Nephron progenitor cell (in vitro differentiated cells): Measurements from ENCODE around the gene DHRS7.

ENCODE experiments used
- DNase-seq: peaks from one replicate; pipeline ENCODE4 v3.0.0; 2021
- H3K27ac Mint-ChIP-seq: 2 replicates; pipeline ENCODE4 v1.8.0; 2021; ENCODE audit warnings: mild to moderate bottlenecking, moderate library complexity, mixed read lengths
- H3K27me3 Mint-ChIP-seq: 2 replicates; pipeline ENCODE4 v1.8.0; 2021; ENCODE audit warnings: mild to moderate bottlenecking, low read depth, mixed read lengths; ENCODE audit not compliant: poor library complexity
- H3K36me3 Mint-ChIP-seq: 2 replicates; pipeline ENCODE4 v1.8.0; 2021; ENCODE audit warnings: low read depth, mixed read lengths
- H3K4me1 Mint-ChIP-seq: 2 replicates; pipeline ENCODE4 v1.8.0; 2021; ENCODE audit warnings: mixed read lengths
- H3K4me3 Mint-ChIP-seq: 2 replicates; pipeline ENCODE4 v1.8.0; 2021; ENCODE audit warnings: mild to moderate bottlenecking, moderate library complexity, mixed read lengths
- H3K9me3 Mint-ChIP-seq: 2 replicates; pipeline ENCODE4 v1.8.0; 2021; ENCODE audit warnings: mild to moderate bottlenecking, moderate library complexity, mixed read lengths
- CTCF ChIP-seq: fragments of 200-600 bp; sonication (generic); IDR thresholded peaks from 2 replicates; pipeline ENCODE4 v1.5.0; 2021; ENCODE audit warnings: antibody characterized with exemption

DHRS7 gene

DNA sequence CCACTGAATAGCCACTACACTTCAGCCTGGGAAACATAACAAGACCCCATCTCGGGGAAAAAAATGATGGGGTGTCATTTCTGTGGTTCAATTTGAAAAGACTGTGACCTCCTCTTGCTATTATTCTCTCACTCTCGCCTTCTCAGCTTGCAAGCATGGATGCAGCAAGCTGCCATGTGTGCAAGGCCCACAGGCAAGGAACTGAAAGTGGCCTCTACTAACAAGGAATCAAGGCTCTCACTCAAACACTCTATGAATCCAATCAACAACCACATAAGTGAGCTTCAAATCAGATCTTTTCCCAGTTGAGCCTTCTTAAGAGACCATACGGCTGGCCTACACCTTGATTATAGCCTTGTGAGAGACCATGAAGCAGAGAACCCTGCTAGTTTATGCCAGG is 17.9 kb upstream of the DHRS7 start:
- Mint-ChIP-seq H3K27me3 (peaks cover 5% of the 10 kb centered on the region), H3K36me3 (no peaks in the 10 kb centered on the region), H3K4me3 (no peak overlapping the region), H3K27ac (no peak overlapping the region), H3K4me1 (peaks cover 10% of the 10 kb centered on the region), H3K9me3 (no peaks in the 10 kb centered on the region)
- no peak for TF ChIP-seq CTCF
- DNase-seq = no peak

- no peak for DNase-seq
- Mint-ChIP-seq H3K9me3 (peaks cover 4% of the 10 kb centered on the region), H3K4me3 (no peak overlapping the region), H3K27ac (no peak overlapping the region), H3K36me3 (no peaks in the 10 kb centered on the region), H3K4me1 (peaks cover 8% of the 10 kb centered on the region), H3K27me3 (peaks cover 3% of the 10 kb centered on the region)
- TF ChIP-seq CTCF = no peak
These were observed 14.3 kb upstream of the DHRS7 start for GRCh38 chr14:60179431-60179869.

DNA sequence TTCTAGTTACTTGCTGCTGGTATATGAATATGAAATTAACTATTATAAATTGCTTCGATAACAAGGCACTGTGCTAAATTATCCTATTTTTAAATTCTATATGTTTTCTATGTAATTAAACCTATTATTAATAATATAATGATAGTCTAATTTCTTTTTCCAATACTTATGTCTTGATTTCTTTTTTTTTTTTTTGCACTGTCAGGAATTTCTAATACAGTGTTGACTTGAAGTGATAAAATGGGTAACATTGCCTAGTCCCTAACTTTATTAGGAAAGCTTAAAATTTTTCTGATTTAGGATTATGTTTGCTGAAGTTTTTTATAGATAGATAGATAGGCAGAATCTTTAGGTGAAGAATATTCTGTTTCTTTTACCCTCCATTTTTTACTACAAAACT is 13.6 kb upstream of the DHRS7 start:
- H3K27ac Mint-ChIP-seq = no peak overlapping the region
- H3K4me1 Mint-ChIP-seq = peaks cover 2% of the 10 kb centered on the region
- no peak for DNase-seq
- H3K4me3 Mint-ChIP-seq = no peak overlapping the region
- H3K36me3 Mint-ChIP-seq = no peaks in the 10 kb centered on the region
- H3K27me3 Mint-ChIP-seq = peaks cover 3% of the 10 kb centered on the region
- H3K9me3 Mint-ChIP-seq = peaks cover 4% of the 10 kb centered on the region
- TF ChIP-seq CTCF = no peak

GRCh38 chr14:60178164-60178563 is 13.0 kb upstream of the DHRS7 start:
- H3K9me3 Mint-ChIP-seq = peaks cover 4% of the 10 kb centered on the region

DNA sequence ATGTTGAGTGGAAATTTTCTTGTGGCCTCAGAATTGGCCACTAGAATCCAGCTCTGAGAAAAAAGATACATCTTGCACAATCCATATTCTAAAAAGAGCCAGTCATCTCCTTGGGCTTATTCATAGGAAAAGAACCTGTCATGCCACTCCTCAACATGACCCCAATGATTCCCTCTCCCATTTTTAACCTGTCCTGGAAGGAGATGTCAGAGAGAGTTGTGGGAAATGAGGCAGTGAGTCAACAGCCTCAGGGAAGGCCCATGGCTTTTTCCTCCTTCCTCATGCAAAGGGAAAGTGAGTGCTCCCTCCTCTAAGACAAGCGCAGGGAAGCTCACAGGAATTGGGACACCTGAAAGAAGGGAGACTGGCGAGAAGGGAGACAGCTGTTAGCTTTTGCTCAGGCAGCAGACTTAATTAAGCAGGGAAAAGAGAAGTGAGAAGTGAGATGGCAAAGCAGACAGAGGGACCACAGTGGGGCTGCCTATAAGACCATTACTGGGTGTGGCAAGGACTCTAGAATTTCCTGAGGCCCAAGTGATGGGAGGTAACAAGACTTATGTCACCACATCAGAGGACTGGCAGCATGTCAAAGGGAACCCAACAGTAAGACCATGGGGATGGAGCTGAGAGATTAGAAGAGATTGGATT is 10.2 kb upstream of the DHRS7 start:
- peaks cover 3% of the 10 kb centered on the region for H3K27me3 Mint-ChIP-seq
- H3K4me3 Mint-ChIP-seq = no peak overlapping the region
- no peak for DNase-seq
- no peaks in the 10 kb centered on the region for H3K36me3 Mint-ChIP-seq
- H3K9me3 Mint-ChIP-seq = peaks cover 13% of the 10 kb centered on the region
- no peaks in the 10 kb centered on the region for H3K4me1 Mint-ChIP-seq
- TF ChIP-seq CTCF = no peak
- H3K27ac Mint-ChIP-seq = no peak overlapping the region

More at GRCh38 chr14:60178164-60178563, 13.0 kb upstream of the DHRS7 start:
- Mint-ChIP-seq H3K4me1 (no peaks in the 10 kb centered on the region), H3K36me3 (no peaks in the 10 kb centered on the region), H3K27ac (no peak overlapping the region), H3K27me3 (peaks cover 3% of the 10 kb centered on the region), H3K4me3 (no peak overlapping the region)
- DNase-seq = no peak
- no peak for TF ChIP-seq CTCF
